HG03196 (cell line): Measurements from ENCODE around the gene TFEB.
A peak's percentile ranks its signal among the peaks of the same experiment; 100 is the strongest.

ENCODE experiments used
- ATAC-seq: cut with Tn5 transposase; IDR thresholded peaks from one replicate; pipeline ENCODE4 v1.9.1; 2021; ENCODE audit not compliant: unreplicated experiment

Gene TFEB

GRCh38 chr6:41692730-41693129, 42.7 kb downstream of the TFEB start:
- ATAC-seq: no peak

- no peak for ATAC-seq
Measured at GRCh38 chr6:41692080-41692675, 43.2 kb downstream of the TFEB start.

GRCh38 chr6:41691426-41692079, 43.9 kb downstream of the TFEB start:
- no peak for ATAC-seq

- ATAC-seq: no peak
Measured at GRCh38 chr6:41690541-41691330, 44.7 kb downstream of the TFEB start.

GRCh38 chr6:41689171-41690008, 46.0 kb downstream of the TFEB start:
- no peak for ATAC-seq

GRCh38 chr6:41688256-41688965, 47.0 kb downstream of the TFEB start:
- no peak for ATAC-seq

- no peak for ATAC-seq
Measured at GRCh38 chr6:41687501-41688175, 47.8 kb downstream of the TFEB start.

GRCh38 chr6:41685641-41686380, 49.6 kb downstream of the TFEB start:
- ATAC-seq: no peak

- no peak for ATAC-seq
Measured at GRCh38 chr6:41684311-41685180, 50.9 kb downstream of the TFEB start.

- peak; percentile 51 for ATAC-seq
Measured at GRCh38 chr6:41683523-41684310, 51.7 kb downstream of the TFEB start.

- no peak for ATAC-seq
Measured at GRCh38 chr6:41683273-41683522, 52.2 kb downstream of the TFEB start.

GRCh38 chr6:41682497-41683272, 52.7 kb downstream of the TFEB start:
- ATAC-seq: no peak

GRCh38 chr6:41682056-41682477, 53.3 kb downstream of the TFEB start:
- peak; percentile 63 for ATAC-seq

- no peak for ATAC-seq
Measured at GRCh38 chr6:41680182-41680965, 55.0 kb downstream of the TFEB start.

GRCh38 chr6:41679696-41680095, 55.7 kb downstream of the TFEB start:
- no peak for ATAC-seq

GRCh38 chr6:41678511-41679084, 56.8 kb downstream of the TFEB start:
- ATAC-seq: no peak
